Measurements from ENCODE around the gene CCDC88B. TPM values are rescaled to one million over a fixed set of nuclear protein-coding genes. Genes with fewer than 3 reads are reported as not detected.

The CCDC88B gene
- total and polyA plus RNA-seq, 2 of the 8 experiments (the other 6 are each of a cell fraction or from before 2014, with no cell fraction given): 5.9 to 12.5 TPM

DNA sequence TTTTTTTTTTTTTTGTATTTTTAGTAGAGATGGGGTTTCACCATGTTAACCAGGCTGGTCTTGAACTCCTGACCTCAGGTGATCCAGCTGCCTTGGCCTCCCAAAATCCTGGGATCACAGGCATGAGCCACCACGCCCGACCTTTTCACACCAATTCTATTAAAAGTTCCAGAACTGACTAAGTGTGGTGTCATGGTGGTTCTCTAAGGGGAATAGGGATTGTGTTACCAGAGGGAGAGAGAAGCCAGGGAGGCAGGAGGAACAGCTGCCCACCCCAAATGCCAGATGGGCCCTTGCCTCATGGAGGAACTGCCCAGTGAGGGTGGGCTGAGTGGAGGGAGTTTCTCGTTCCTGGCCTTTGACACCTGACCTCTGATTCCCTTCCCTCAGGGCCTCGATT, 24.9 kb downstream of the CCDC88B start (continued):
- TF ChIP-seq, protein P1, sequence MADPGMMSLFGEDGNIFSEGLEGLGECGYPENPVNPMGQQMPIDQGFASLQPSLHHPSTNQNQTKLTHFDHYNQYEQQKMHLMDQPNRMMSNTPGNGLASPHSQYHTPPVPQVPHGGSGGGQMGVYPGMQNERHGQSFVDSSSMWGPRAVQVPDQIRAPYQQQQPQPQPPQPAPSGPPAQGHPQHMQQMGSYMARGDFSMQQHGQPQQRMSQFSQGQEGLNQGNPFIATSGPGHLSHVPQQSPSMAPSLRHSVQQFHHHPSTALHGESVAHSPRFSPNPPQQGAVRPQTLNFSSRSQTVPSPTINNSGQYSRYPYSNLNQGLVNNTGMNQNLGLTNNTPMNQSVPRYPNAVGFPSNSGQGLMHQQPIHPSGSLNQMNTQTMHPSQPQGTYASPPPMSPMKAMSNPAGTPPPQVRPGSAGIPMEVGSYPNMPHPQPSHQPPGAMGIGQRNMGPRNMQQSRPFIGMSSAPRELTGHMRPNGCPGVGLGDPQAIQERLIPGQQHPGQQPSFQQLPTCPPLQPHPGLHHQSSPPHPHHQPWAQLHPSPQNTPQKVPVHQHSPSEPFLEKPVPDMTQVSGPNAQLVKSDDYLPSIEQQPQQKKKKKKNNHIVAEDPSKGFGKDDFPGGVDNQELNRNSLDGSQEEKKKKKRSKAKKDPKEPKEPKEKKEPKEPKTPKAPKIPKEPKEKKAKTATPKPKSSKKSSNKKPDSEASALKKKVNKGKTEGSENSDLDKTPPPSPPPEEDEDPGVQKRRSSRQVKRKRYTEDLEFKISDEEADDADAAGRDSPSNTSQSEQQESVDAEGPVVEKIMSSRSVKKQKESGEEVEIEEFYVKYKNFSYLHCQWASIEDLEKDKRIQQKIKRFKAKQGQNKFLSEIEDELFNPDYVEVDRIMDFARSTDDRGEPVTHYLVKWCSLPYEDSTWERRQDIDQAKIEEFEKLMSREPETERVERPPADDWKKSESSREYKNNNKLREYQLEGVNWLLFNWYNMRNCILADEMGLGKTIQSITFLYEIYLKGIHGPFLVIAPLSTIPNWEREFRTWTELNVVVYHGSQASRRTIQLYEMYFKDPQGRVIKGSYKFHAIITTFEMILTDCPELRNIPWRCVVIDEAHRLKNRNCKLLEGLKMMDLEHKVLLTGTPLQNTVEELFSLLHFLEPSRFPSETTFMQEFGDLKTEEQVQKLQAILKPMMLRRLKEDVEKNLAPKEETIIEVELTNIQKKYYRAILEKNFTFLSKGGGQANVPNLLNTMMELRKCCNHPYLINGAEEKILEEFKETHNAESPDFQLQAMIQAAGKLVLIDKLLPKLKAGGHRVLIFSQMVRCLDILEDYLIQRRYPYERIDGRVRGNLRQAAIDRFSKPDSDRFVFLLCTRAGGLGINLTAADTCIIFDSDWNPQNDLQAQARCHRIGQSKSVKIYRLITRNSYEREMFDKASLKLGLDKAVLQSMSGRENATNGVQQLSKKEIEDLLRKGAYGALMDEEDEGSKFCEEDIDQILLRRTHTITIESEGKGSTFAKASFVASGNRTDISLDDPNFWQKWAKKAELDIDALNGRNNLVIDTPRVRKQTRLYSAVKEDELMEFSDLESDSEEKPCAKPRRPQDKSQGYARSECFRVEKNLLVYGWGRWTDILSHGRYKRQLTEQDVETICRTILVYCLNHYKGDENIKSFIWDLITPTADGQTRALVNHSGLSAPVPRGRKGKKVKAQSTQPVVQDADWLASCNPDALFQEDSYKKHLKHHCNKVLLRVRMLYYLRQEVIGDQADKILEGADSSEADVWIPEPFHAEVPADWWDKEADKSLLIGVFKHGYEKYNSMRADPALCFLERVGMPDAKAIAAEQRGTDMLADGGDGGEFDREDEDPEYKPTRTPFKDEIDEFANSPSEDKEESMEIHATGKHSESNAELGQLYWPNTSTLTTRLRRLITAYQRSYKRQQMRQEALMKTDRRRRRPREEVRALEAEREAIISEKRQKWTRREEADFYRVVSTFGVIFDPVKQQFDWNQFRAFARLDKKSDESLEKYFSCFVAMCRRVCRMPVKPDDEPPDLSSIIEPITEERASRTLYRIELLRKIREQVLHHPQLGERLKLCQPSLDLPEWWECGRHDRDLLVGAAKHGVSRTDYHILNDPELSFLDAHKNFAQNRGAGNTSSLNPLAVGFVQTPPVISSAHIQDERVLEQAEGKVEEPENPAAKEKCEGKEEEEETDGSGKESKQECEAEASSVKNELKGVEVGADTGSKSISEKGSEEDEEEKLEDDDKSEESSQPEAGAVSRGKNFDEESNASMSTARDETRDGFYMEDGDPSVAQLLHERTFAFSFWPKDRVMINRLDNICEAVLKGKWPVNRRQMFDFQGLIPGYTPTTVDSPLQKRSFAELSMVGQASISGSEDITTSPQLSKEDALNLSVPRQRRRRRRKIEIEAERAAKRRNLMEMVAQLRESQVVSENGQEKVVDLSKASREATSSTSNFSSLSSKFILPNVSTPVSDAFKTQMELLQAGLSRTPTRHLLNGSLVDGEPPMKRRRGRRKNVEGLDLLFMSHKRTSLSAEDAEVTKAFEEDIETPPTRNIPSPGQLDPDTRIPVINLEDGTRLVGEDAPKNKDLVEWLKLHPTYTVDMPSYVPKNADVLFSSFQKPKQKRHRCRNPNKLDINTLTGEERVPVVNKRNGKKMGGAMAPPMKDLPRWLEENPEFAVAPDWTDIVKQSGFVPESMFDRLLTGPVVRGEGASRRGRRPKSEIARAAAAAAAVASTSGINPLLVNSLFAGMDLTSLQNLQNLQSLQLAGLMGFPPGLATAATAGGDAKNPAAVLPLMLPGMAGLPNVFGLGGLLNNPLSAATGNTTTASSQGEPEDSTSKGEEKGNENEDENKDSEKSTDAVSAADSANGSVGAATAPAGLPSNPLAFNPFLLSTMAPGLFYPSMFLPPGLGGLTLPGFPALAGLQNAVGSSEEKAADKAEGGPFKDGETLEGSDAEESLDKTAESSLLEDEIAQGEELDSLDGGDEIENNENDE (IDR thresholded peaks at IDR 0.05; ENCODE audit: insufficient replicate concordance, low read length): no peak
- TF ChIP-seq JUND (IDR thresholded peaks at IDR 0.05; ENCODE audit: low read length) (no peak), BACH1 (IDR thresholded peaks at IDR 0.05; ENCODE audit: low read length) (no peak), SP4 (IDR thresholded peaks at IDR 0.05; ENCODE audit: low read length) (no peak), CTBP2 (IDR thresholded peaks at IDR 0.05; ENCODE audit: borderline replicate concordance, insufficient read depth, insufficient read length, low read length) (no peak), GABPA (IDR thresholded peaks at IDR 0.05; ENCODE audit: borderline replicate concordance, insufficient read depth, low read length) (no peak)

All from H1 (cell line).